Panc1 (cell line): ENCODE data around the gene KIF26B. TPM values are rescaled to one million over a fixed set of nuclear protein-coding genes. Genes with fewer than 3 reads are reported as not detected.

ENCODE experiments used
- ATAC-seq: fragments of 200-7000 bp; cut with Tn5 transposase; 2 replicates; pipeline ENCODE4 v1.9.1; 2020; ENCODE audit warnings: mild to moderate bottlenecking, moderate library complexity
- BruUV-seq: library from RNA; stranded (reverse); fragments of 400-500 nt; replicated peaks from 2 replicates; lab custom pipeline; 2021; lab: Mats Ljungman, UMichigan
- CTCF ChIA-PET: fragments of 300-600 bp; sonication (Branson Sonifier 250); formaldehyde crosslinking; loops from one replicate; lab custom pipeline; 2022; ENCODE audit warnings: antibody characterized with exemption; lab: Charles Lee
- POLR2A ChIA-PET: fragments of 300-600 bp; sonication (Branson Sonifier 250); formaldehyde crosslinking; loops from one replicate; lab custom pipeline; 2022; ENCODE audit warnings: antibody characterized with exemption; lab: Charles Lee
- DNase-seq: peaks from one replicate; pipeline ENCODE4 v3.0.0-alpha.2; 2010; ENCODE audit warnings: low read depth, low spot score
- H3K27ac ChIP-seq: 2 replicates; pipeline ENCODE4 v1.5.1; 2011; ENCODE audit warnings: mild to moderate bottlenecking, low read length, inconsistent platforms
- H3K27me3 ChIP-seq: fragments of 200-500 bp; sonication (Bioruptor generic); 2 replicates; pipeline ENCODE4 v1.6.0; 2014; ENCODE audit warnings: low read length, inconsistent platforms; ENCODE audit not compliant: control insufficient read depth, insufficient read depth
- H3K36me3 ChIP-seq: fragments of 200-500 bp; sonication (Bioruptor generic); 2 replicates; pipeline ENCODE4 v1.5.1; 2014; ENCODE audit warnings: inconsistent platforms, mild to moderate bottlenecking, low read length, moderate library complexity; ENCODE audit not compliant: control insufficient read depth, insufficient read depth
- H3K4me1 ChIP-seq: 2 replicates; pipeline ENCODE4 v1.5.1; 2011; ENCODE audit warnings: inconsistent platforms, mild to moderate bottlenecking, low read length, moderate library complexity; ENCODE audit not compliant: control insufficient read depth, insufficient read depth
- H3K4me3 ChIP-seq, 2 experiments: 2 replicates each; pipeline ENCODE4 v1.5.1; 2011 to 2012; ENCODE audit warnings: low read depth in 2 of 2, low read length in 2 of 2, mild to moderate bottlenecking in 2 of 2, inconsistent platforms in 1 of 2, moderate library complexity in 1 of 2
- H3K9me3 ChIP-seq: fragments of 200-500 bp; sonication (Bioruptor generic); 2 replicates; pipeline ENCODE4 v1.5.1; 2014; ENCODE audit warnings: low read depth, mild to moderate bottlenecking, inconsistent platforms, low read length, moderate library complexity; ENCODE audit not compliant: control insufficient read depth, insufficient read depth
- POLR2AphosphoS5 ChIP-seq: IDR thresholded peaks from 2 replicates; pipeline ENCODE4 v1.6.1; 2012; ENCODE audit warnings: mild to moderate bottlenecking, low read depth, low read length, moderate library complexity
- SIN3A ChIP-seq: IDR thresholded peaks from 2 replicates; pipeline ENCODE4 v1.6.1; 2012; ENCODE audit warnings: low read depth, mild to moderate bottlenecking, low read length, moderate library complexity, borderline replicate concordance; ENCODE audit not compliant: insufficient read depth
- TCF7L2 ChIP-seq: IDR thresholded peaks from 2 replicates; pipeline ENCODE4 v1.6.1; 2011; ENCODE audit warnings: mild to moderate bottlenecking, low read depth, low read length, inconsistent platforms
- in situ Hi-C: cut with HindIII; loops from 2 replicates; pipeline ENCODE4 v1.10.0; 2016; ENCODE audit warnings: low sequenced_read_pairs, low pct_unique_long_range_greater_than_20kb
- intact Hi-C: fragments of 100-400 bp; cut with micrococcal nuclease; formaldehyde crosslinking; loops from one replicate; pipeline ENCODE4 v1.10.0; 2022; ENCODE audit not compliant: unreplicated experiment
- total RNA-seq: library from RNA; stranded (reverse); gene quantifications from one replicate; pipeline ENCODE4 v1.2.1, GENCODE V29; 2021; ENCODE audit not compliant: unreplicated experiment
- TF ChIP-seq, protein P1 (sequence below): fragments of 450-650 bp; IDR thresholded peaks from 2 replicates; pipeline ENCODE4 v1.5.1; 2017; ENCODE audit warnings: mild to moderate bottlenecking
- TF ChIP-seq, protein P2 (sequence below), 2 experiments: IDR thresholded peaks; 2 replicates each; pipeline ENCODE4 v1.6.1; 2011 to 2012; ENCODE audit warnings: low read depth in 2 of 2, control low read depth in 1 of 2, low read length in 1 of 2, mild to moderate bottlenecking in 1 of 2, moderate library complexity in 1 of 2; ENCODE audit not compliant: insufficient read depth in 1 of 2

The KIF26B gene
- total RNA-seq, 1 experiment from 2014 or later, result 0.33 TPM

DNA sequence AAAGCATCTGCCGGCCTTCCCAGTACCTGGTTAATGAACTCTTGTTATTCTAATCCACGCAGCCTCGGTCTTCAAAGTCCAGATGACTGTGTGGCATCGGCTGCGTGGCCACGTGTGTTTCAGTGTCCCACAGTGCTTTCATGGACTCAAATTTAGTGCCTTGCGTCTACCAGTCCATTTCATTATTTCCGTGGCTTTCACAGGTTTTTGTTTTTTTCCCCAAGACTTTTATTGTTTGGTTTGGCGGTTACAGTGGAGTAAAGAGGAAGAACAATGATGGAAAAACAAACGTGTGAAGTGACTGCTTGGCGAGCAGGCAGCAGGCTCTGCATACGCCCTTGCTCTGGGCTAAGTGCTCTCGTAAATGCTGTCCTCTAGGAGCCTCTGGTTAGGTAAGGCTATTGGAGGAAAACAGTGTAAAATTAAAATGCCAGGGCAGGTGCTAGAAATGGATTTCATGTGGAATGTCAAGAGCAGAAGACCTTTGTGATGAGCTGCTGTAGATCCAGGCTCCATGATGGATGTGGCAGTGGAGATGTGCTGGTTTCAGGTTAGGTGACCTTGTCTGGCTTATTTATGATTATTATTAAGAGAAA, 536.3 kb downstream of the KIF26B start:
- no peak for TF ChIP-seq TCF7L2
- H3K9me3 ChIP-seq, result no peaks in the 10 kb centered on the region
- BruUV-seq, result no TSS peak
- in situ Hi-C loops (no loop called here), intact Hi-C loops (no loop called here)
- H3K4me1 ChIP-seq, result no peaks in the 10 kb centered on the region
- ChIA-PET CTCF (no interaction called here), POLR2A (no interaction called here)
- no peaks in the 10 kb centered on the region for H3K36me3 ChIP-seq
- DNase-seq (no peak), ATAC-seq (no peak)
- no peak overlapping the region for H3K4me3 ChIP-seq
- no peaks in the 10 kb centered on the region; the same call in 1 of the 2 replicates for H3K27me3 ChIP-seq
- no peak overlapping the region for H3K27ac ChIP-seq

DNA sequence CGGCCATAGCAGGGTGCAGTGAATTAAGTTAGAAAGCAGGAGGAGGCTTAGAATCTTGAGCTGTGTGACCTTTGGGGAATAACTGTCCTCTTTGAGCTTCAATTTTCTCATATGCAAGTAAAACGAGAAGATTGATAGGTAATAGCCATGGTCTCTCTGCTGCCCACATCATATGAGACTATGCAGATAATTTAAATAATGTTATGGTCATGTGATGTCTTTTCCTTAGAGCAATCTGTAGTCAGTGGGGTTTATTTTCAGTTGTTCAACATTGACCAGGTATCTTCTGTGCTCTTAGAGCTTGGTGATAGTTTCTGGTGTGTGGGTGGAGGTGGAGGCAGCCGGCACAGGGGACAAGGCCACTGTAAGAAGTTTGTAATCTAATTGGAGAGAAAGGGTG, 537.1 kb downstream of the KIF26B start:
- ChIA-PET POLR2A (interaction anchor here (0.7 kb wide), 1 partner anchor 20 kb away, joined by 3 read pairs; no protein-coding TSS in a partner anchor), CTCF (no interaction called here)
- Histone ChIP-seq H3K4me1 (no peaks in the 10 kb centered on the region), H3K27me3 (no peaks in the 10 kb centered on the region; the same call in 1 of the 2 replicates), H3K27ac (no peak overlapping the region), H3K9me3 (no peaks in the 10 kb centered on the region), H3K36me3 (no peaks in the 10 kb centered on the region), H3K4me3 (no peak overlapping the region)
- ATAC-seq (no peak), DNase-seq (no peak)
- no TSS peak for BruUV-seq
- intact Hi-C loops, result no loop called here
- in situ Hi-C loops, result no loop called here
- TF ChIP-seq, protein P1, sequence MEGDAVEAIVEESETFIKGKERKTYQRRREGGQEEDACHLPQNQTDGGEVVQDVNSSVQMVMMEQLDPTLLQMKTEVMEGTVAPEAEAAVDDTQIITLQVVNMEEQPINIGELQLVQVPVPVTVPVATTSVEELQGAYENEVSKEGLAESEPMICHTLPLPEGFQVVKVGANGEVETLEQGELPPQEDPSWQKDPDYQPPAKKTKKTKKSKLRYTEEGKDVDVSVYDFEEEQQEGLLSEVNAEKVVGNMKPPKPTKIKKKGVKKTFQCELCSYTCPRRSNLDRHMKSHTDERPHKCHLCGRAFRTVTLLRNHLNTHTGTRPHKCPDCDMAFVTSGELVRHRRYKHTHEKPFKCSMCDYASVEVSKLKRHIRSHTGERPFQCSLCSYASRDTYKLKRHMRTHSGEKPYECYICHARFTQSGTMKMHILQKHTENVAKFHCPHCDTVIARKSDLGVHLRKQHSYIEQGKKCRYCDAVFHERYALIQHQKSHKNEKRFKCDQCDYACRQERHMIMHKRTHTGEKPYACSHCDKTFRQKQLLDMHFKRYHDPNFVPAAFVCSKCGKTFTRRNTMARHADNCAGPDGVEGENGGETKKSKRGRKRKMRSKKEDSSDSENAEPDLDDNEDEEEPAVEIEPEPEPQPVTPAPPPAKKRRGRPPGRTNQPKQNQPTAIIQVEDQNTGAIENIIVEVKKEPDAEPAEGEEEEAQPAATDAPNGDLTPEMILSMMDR, result no peak
- TF ChIP-seq TCF7L2 (no peak), SIN3A (no peak), POLR2AphosphoS5 (no peak)
- TF ChIP-seq, protein P2, sequence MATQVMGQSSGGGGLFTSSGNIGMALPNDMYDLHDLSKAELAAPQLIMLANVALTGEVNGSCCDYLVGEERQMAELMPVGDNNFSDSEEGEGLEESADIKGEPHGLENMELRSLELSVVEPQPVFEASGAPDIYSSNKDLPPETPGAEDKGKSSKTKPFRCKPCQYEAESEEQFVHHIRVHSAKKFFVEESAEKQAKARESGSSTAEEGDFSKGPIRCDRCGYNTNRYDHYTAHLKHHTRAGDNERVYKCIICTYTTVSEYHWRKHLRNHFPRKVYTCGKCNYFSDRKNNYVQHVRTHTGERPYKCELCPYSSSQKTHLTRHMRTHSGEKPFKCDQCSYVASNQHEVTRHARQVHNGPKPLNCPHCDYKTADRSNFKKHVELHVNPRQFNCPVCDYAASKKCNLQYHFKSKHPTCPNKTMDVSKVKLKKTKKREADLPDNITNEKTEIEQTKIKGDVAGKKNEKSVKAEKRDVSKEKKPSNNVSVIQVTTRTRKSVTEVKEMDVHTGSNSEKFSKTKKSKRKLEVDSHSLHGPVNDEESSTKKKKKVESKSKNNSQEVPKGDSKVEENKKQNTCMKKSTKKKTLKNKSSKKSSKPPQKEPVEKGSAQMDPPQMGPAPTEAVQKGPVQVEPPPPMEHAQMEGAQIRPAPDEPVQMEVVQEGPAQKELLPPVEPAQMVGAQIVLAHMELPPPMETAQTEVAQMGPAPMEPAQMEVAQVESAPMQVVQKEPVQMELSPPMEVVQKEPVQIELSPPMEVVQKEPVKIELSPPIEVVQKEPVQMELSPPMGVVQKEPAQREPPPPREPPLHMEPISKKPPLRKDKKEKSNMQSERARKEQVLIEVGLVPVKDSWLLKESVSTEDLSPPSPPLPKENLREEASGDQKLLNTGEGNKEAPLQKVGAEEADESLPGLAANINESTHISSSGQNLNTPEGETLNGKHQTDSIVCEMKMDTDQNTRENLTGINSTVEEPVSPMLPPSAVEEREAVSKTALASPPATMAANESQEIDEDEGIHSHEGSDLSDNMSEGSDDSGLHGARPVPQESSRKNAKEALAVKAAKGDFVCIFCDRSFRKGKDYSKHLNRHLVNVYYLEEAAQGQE (IDR thresholded peaks at IDR 0.05; ENCODE audit: insufficient read depth in 1 of 2, low read depth in 2 of 2, low read length in 1 of 2), result no peak

DNA sequence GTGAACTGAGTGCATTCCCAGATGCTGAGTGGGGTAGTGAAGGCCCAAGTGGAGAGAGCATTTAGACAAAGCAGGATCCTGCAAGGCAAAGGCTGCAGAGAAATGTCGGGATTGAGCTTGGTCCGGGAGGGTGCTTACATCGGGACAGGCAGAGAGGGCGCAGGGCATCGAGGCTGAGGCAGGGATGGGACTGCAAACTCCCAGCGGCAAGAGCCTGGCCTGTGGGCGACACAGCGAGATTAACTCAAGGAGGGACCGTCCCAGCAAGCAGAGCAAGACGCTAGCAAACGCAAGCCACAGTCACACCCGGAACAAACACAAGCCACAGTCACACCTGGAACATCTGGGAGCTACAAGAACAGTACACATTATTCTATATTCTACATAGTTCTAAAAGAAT, 537.5 kb downstream of the KIF26B start:
- POLR2A ChIA-PET, result interaction anchor here (0.7 kb wide), 1 partner anchor 20 kb away, joined by 3 read pairs; no protein-coding TSS in a partner anchor
- no peaks in the 10 kb centered on the region; the same call in 1 of the 2 replicates for H3K27me3 ChIP-seq
- CTCF ChIA-PET, result no interaction called here

More for the DNA sequence above, 537.5 kb downstream of the KIF26B start:
- in situ Hi-C loops, result no loop called here
- BruUV-seq, result no TSS peak
- Histone ChIP-seq H3K36me3 (no peaks in the 10 kb centered on the region), H3K4me1 (no peaks in the 10 kb centered on the region), H3K9me3 (no peaks in the 10 kb centered on the region), H3K27ac (no peak overlapping the region), H3K4me3 (no peak overlapping the region)
- ATAC-seq (no peak), DNase-seq (no peak)
- intact Hi-C loops, result no loop called here
- TF ChIP-seq, protein P1, result no peak
